Measurements from ENCODE around the gene MMP25.
"Not testable (repeated sequence)": the region's sequence is repeated elsewhere in the genome, so short reads cannot be mapped to it uniquely, and the experiment has no call there.

Gene MMP25

GRCh38 chr16:3072148-3072547 is 25.8 kb downstream of the MMP25 start:
- DNase-seq (ENCODE audit: low read depth, low spot score): not testable (repeated sequence)

- DNase-seq (ENCODE audit: low read depth, low spot score): not testable (repeated sequence)
Measured at GRCh38 chr16:3072576-3073263, 26.4 kb downstream of the MMP25 start.

- no peak for DNase-seq (ENCODE audit: low read depth, low spot score)
Measured at GRCh38 chr16:3073448-3073847, 27.1 kb downstream of the MMP25 start.

GRCh38 chr16:3074860-3075522 is 28.6 kb downstream of the MMP25 start:
- DNase-seq (ENCODE audit: low read depth, low spot score): no peak

- DNase-seq (ENCODE audit: low read depth, low spot score): no peak
Measured at GRCh38 chr16:3075523-3075915, 29.2 kb downstream of the MMP25 start.

- not testable (repeated sequence) for DNase-seq (ENCODE audit: low read depth, low spot score)
Measured at GRCh38 chr16:3075946-3076345, 29.6 kb downstream of the MMP25 start.

GRCh38 chr16:3076577-3076976 is 30.2 kb downstream of the MMP25 start:
- no peak for DNase-seq (ENCODE audit: low read depth, low spot score)

GRCh38 chr16:3080024-3080423 is 33.7 kb downstream of the MMP25 start:
- DNase-seq (ENCODE audit: low read depth, low spot score): no peak

- DNase-seq (ENCODE audit: low read depth, low spot score): not testable (repeated sequence)
Measured at GRCh38 chr16:3081957-3082356, 35.6 kb downstream of the MMP25 start.

- DNase-seq (ENCODE audit: low read depth, low spot score): not testable (repeated sequence)
Measured at GRCh38 chr16:3083408-3083807, 37.0 kb downstream of the MMP25 start.

- no peak for DNase-seq (ENCODE audit: low read depth, low spot score)
Measured at GRCh38 chr16:3084491-3084890, 38.1 kb downstream of the MMP25 start.

- DNase-seq (ENCODE audit: low read depth, low spot score): no peak
Measured at GRCh38 chr16:3084969-3085670, 38.8 kb downstream of the MMP25 start.

- no peak for DNase-seq (ENCODE audit: low read depth, low spot score)
Measured at GRCh38 chr16:3085868-3086595, 39.7 kb downstream of the MMP25 start.

- no peak for DNase-seq (ENCODE audit: low read depth, low spot score)
Measured at GRCh38 chr16:3086596-3087242, 40.4 kb downstream of the MMP25 start.

GRCh38 chr16:3087243-3088235 is 41.2 kb downstream of the MMP25 start:
- DNase-seq (ENCODE audit: low read depth, low spot score): no peak

GRCh38 chr16:3088450-3088849 is 42.1 kb downstream of the MMP25 start:
- DNase-seq (ENCODE audit: low read depth, low spot score): no peak

GRCh38 chr16:3088925-3089716 is 42.8 kb downstream of the MMP25 start:
- no peak for DNase-seq (ENCODE audit: low read depth, low spot score)

GRCh38 chr16:3089717-3090592 is 43.6 kb downstream of the MMP25 start:
- DNase-seq (ENCODE audit: low read depth, low spot score): no peak
